Measurements from ENCODE around the gene MAPK8IP3.

Gene MAPK8IP3

DNA sequence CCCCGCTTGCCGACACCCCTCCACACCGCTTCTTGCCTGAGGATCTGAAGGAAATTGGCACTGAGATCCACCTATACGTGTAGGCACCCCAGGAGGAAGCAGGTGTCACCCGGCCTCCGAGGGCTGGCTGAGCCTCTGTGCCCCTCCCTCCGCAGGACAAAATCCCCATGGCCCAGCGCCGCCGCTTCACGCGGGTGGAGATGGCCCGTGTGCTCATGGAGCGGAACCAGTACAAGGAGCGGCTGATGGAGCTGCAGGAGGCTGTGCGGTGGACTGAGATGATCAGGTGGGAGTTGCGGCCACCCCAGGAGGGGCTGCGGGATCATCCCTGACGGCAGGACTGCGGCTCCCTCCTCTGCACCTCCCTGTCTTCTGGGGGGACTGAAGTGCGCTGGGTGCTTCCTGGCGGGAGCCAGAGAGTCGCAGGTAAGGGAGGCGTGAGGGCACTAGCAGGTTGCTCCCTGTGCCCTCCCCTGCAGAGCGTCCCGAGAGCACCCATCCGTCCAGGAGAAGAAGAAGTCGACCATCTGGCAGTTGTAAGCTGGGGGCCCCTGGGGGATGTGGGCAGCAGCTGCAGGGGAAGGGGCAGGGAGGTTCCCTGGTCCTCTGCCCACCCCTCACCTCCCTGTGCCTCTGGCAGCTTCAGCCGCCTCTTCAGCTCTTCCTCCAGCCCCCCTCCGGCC lies 56.3 kb downstream of the MAPK8IP3 start:
- ChIA-PET CTCF (interaction anchor here (1.3 kb wide), 1 partner anchor 56 kb away, joined by 3 read pairs; the partner anchor contains the start of gene MAPK8IP3), POLR2A (no interaction called here)
- no peak overlapping the region for H3K27ac ChIP-seq (ENCODE audit: insufficient read depth in 1 of 2, low read depth in 1 of 2, low read length in 2 of 2, poor library complexity in 1 of 2, severe bottlenecking in 2 of 2)
- no peaks in the 10 kb centered on the region for H3K4me1 ChIP-seq (ENCODE audit: control extremely low read depth in 1 of 4, control insufficient read depth in 4 of 4, insufficient read depth in 4 of 4, low read length in 3 of 4)
- no peak for DNase-seq
- H3K27me3 ChIP-seq (replicated peaks in 2 of 5; ENCODE audit: control insufficient read depth in 4 of 5, insufficient read depth in 5 of 5, low read length in 4 of 5): no peaks in the 10 kb centered on the region
- peaks cover 5 to 92% (median 62%) of the 10 kb centered on the region in 4 experiments for H3K36me3 ChIP-seq (ENCODE audit: control insufficient read depth in 4 of 4, insufficient read depth in 4 of 4, low read length in 3 of 4)
- no peak overlapping the region for H3K4me3 ChIP-seq (ENCODE audit: control insufficient read depth in 1 of 7, extremely low read depth in 1 of 7, insufficient read depth in 4 of 7, low read depth in 2 of 7, low read length in 6 of 7)
- WGBS (ENCODE audit: insufficient coverage): 93% methylated on average over 25 of the region's 30 CpGs
- no peaks in the 10 kb centered on the region for H3K9me3 ChIP-seq (ENCODE audit: control extremely low read depth in 1 of 5, control insufficient read depth in 4 of 5, insufficient read depth in 2 of 5, low read depth in 1 of 5, low read length in 4 of 5)

DNA sequence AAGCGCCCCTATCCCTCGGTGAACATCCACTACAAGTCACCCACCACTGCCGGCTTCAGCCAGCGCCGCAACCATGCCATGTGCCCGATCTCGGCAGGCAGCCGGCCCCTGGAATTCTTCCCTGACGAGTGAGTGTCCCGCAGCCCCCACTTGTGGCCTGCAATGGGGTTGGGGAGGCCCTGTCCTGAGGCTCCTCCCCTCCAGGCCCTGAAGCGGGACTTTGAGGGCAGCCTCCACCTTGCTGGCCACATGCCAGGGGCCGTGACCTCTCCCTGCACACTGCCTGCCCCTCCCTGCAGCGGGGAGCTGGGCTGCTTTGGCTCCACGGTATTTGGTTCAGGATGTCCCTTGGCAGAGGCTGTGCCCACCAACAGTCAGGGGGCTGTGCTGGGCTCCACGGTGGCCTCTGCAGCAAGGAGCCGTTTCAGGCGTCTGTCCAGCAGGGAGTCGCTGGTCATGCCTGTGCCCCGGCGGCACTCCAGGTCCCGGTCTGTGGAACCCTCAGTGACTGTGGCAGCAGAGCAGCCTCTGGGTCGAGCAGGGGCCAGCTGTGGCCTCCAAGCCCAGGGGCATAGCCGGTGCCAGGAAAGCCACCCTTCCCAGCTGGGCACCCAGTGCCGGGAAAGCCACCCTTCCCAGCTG lies 57.0 kb downstream of the MAPK8IP3 start:
- H3K27ac ChIP-seq (ENCODE audit: insufficient read depth in 1 of 2, low read depth in 1 of 2, low read length in 2 of 2, poor library complexity in 1 of 2, severe bottlenecking in 2 of 2): no peak overlapping the region
- peaks cover 7 to 92% (median 64%) of the 10 kb centered on the region in 4 experiments for H3K36me3 ChIP-seq (ENCODE audit: control insufficient read depth in 4 of 4, insufficient read depth in 4 of 4, low read length in 3 of 4)
- H3K9me3 ChIP-seq (ENCODE audit: control extremely low read depth in 1 of 5, control insufficient read depth in 4 of 5, insufficient read depth in 2 of 5, low read depth in 1 of 5, low read length in 4 of 5): no peaks in the 10 kb centered on the region
- no peaks in the 10 kb centered on the region for H3K4me1 ChIP-seq (ENCODE audit: control extremely low read depth in 1 of 4, control insufficient read depth in 4 of 4, insufficient read depth in 4 of 4, low read length in 3 of 4)
- DNase-seq: no peak
- 98% methylated on average over 19 of the region's 24 CpGs for WGBS (ENCODE audit: insufficient coverage)
- POLR2A ChIA-PET: no interaction called here
- CTCF ChIA-PET: interaction anchor here (1.3 kb wide), 1 partner anchor 57 kb away, joined by 3 read pairs; the partner anchor contains the start of gene MAPK8IP3
- H3K4me3 ChIP-seq (ENCODE audit: control insufficient read depth in 1 of 7, extremely low read depth in 1 of 7, insufficient read depth in 4 of 7, low read depth in 2 of 7, low read length in 6 of 7): no peak overlapping the region
- no peaks in the 10 kb centered on the region for H3K27me3 ChIP-seq (replicated peaks in 2 of 5; ENCODE audit: control insufficient read depth in 4 of 5, insufficient read depth in 5 of 5, low read length in 4 of 5)

DNA sequence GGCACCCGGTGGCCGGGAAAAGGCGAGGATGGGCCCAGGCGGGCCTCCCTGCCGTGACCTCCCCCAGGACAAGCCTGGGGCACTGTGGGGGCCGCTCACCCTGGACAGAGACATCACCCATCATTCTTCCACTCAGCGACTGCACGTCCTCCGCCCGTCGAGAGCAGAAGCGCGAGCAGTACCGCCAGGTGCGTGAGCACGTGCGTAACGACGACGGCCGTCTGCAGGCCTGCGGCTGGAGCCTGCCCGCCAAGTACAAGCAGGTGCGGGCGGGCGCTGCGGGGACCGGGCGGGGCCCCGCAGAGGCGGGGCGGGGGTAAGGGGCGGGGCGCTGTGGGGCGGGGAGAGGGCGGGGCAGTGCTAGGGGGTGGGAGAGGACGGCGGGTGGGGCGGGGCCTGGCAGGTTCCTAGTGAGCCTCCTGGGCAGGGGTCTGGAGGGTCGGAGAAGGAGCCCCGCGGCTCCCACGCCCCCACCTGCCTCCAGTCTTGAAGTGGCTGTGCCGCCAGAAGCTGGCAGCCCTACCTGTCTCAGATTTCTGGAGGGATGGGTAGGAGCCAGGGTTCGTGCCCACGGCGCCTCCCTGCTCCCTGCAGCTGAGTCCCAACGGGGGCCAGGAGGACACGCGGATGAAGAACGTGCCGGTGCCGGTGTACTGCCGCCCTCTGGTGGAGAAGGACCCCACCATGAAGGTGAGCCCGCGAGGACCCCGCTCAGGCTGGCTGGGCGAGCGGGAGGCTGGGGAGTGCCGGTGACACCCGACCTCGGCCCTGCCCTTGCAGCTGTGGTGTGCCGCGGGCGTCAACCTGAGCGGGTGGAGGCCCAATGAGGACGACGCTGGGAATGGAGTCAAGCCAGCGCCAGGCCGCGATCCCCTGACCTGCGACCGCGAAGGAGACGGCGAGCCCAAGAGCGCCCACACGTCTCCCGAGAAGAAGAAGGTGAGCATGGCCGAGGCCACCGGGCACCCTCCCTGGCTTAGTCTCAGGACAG lies 57.8 kb downstream of the MAPK8IP3 start:
- no peak overlapping the region for H3K4me3 ChIP-seq (ENCODE audit: control insufficient read depth in 1 of 7, extremely low read depth in 1 of 7, insufficient read depth in 4 of 7, low read depth in 2 of 7, low read length in 6 of 7)
- 96% methylated on average over 54 of the region's 81 CpGs for WGBS (ENCODE audit: insufficient coverage)
- CTCF ChIA-PET: interaction anchor here (0.8 to 1.4 kb wide), 4 partner anchors 12 to 179 kb away, joined by 3 to 4 read pairs (median 3); partner anchors contain the start of genes MAPK8IP3 and MSRB1
- POLR2A ChIA-PET: no interaction called here
- no peaks in the 10 kb centered on the region for H3K9me3 ChIP-seq (ENCODE audit: control extremely low read depth in 1 of 5, control insufficient read depth in 4 of 5, insufficient read depth in 2 of 5, low read depth in 1 of 5, low read length in 4 of 5)
- peaks cover 7 to 93% (median 65%) of the 10 kb centered on the region in 4 experiments for H3K36me3 ChIP-seq (ENCODE audit: control insufficient read depth in 4 of 4, insufficient read depth in 4 of 4, low read length in 3 of 4)
- H3K27me3 ChIP-seq (replicated peaks in 2 of 5; ENCODE audit: control insufficient read depth in 4 of 5, insufficient read depth in 5 of 5, low read length in 4 of 5): no peaks in the 10 kb centered on the region
- peak; percentile 11 to 24 (median 22) for DNase-seq
- H3K27ac ChIP-seq (ENCODE audit: insufficient read depth in 1 of 2, low read depth in 1 of 2, low read length in 2 of 2, poor library complexity in 1 of 2, severe bottlenecking in 2 of 2): no peak overlapping the region
- H3K4me1 ChIP-seq (ENCODE audit: control extremely low read depth in 1 of 4, control insufficient read depth in 4 of 4, insufficient read depth in 4 of 4, low read length in 3 of 4): no peaks in the 10 kb centered on the region

DNA sequence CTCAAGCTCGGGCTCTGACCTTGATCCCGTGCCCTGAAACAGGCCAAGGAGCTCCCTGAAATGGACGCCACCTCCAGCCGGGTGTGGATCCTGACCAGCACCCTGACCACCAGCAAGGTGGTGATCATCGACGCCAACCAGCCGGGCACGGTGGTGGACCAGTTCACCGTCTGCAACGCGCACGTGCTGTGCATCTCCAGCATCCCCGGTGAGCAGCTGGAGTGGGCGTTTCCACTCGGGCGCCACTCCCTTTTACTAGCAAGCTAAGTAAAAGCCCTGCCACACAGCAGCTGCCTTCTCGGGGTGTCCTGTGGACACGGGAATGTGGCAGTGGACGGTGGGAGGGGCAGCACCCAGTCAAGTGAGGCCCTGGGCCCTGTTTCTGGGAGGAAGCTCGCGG lies 59.0 kb downstream of the MAPK8IP3 start:
- H3K4me3 ChIP-seq (ENCODE audit: control insufficient read depth in 1 of 7, extremely low read depth in 1 of 7, insufficient read depth in 4 of 7, low read depth in 2 of 7, low read length in 6 of 7): no peak overlapping the region
- no peaks in the 10 kb centered on the region for H3K27me3 ChIP-seq (replicated peaks in 2 of 5; ENCODE audit: control insufficient read depth in 4 of 5, insufficient read depth in 5 of 5, low read length in 4 of 5)
- POLR2A ChIA-PET: no interaction called here
- 99% methylated on average over 18 of the region's 21 CpGs for WGBS (ENCODE audit: insufficient coverage)
- CTCF ChIA-PET: interaction anchor here (0.8 to 1.4 kb wide), 4 partner anchors 11 to 178 kb away, joined by 3 to 4 read pairs (median 3); partner anchors contain the start of gene MSRB1
- peaks cover 7 to 91% (median 62%) of the 10 kb centered on the region in 4 experiments for H3K36me3 ChIP-seq (ENCODE audit: control insufficient read depth in 4 of 4, insufficient read depth in 4 of 4, low read length in 3 of 4)
- no peak overlapping the region for H3K27ac ChIP-seq (ENCODE audit: insufficient read depth in 1 of 2, low read depth in 1 of 2, low read length in 2 of 2, poor library complexity in 1 of 2, severe bottlenecking in 2 of 2)
- H3K9me3 ChIP-seq (ENCODE audit: control extremely low read depth in 1 of 5, control insufficient read depth in 4 of 5, insufficient read depth in 2 of 5, low read depth in 1 of 5, low read length in 4 of 5): no peaks in the 10 kb centered on the region
- DNase-seq: no peak
- H3K4me1 ChIP-seq (ENCODE audit: control extremely low read depth in 1 of 4, control insufficient read depth in 4 of 4, insufficient read depth in 4 of 4, low read length in 3 of 4): peaks cover 0 to under 1% (median 0%) of the 10 kb centered on the region in 4 experiments

- Histone ChIP-seq H3K4me1 (ENCODE audit: control extremely low read depth in 1 of 4, control insufficient read depth in 4 of 4, insufficient read depth in 4 of 4, low read length in 3 of 4) (peaks cover 0 to 9% (median 7%) of the 10 kb centered on the region in 4 experiments), H3K4me3 (ENCODE audit: control insufficient read depth in 1 of 7, extremely low read depth in 1 of 7, insufficient read depth in 4 of 7, low read depth in 2 of 7, low read length in 6 of 7) (no peak overlapping the region), H3K27me3 (replicated peaks in 2 of 5; ENCODE audit: control insufficient read depth in 4 of 5, insufficient read depth in 5 of 5, low read length in 4 of 5) (no peaks in the 10 kb centered on the region), H3K27ac (ENCODE audit: insufficient read depth in 1 of 2, low read depth in 1 of 2, low read length in 2 of 2, poor library complexity in 1 of 2, severe bottlenecking in 2 of 2) (no peak overlapping the region), H3K9me3 (ENCODE audit: control extremely low read depth in 1 of 5, control insufficient read depth in 4 of 5, insufficient read depth in 2 of 5, low read depth in 1 of 5, low read length in 4 of 5) (no peaks in the 10 kb centered on the region), H3K36me3 (ENCODE audit: control insufficient read depth in 4 of 4, insufficient read depth in 4 of 4, low read length in 3 of 4) (peaks cover 7 to 91% (median 55%) of the 10 kb centered on the region in 4 experiments)
- DNase-seq: no peak
- 93% methylated on average over 20 of the region's 22 CpGs for WGBS (ENCODE audit: insufficient coverage)
- ChIA-PET POLR2A (interaction anchor here (0.6 kb wide), 1 partner anchor 12 kb away, joined by 3 read pairs; no protein-coding TSS in a partner anchor), CTCF (no interaction called here)
Observed at GRCh38 chr16:1765826-1766225, 59.8 kb downstream of the MAPK8IP3 start.

DNA sequence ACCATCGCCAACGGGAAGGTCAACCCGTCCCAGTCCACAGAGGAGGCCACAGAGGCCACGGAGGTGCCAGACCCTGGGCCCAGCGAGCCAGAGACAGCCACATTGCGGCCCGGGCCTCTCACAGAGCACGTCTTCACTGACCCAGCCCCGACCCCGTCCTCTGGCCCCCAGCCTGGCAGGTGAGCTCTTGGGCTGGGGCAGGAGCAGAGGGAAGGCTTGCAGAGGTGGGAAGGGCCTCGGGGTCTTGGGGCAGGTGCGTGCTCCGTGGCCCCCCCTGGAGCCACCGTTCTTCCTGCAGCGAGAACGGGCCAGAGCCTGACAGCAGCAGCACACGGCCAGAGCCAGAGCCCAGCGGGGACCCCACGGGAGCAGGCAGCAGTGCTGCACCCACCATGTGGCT lies 60.2 kb downstream of the MAPK8IP3 start:
- Histone ChIP-seq H3K36me3 (ENCODE audit: control insufficient read depth in 4 of 4, insufficient read depth in 4 of 4, low read length in 3 of 4) (peaks cover 7 to 88% (median 53%) of the 10 kb centered on the region in 4 experiments), H3K27me3 (replicated peaks in 2 of 5; ENCODE audit: control insufficient read depth in 4 of 5, insufficient read depth in 5 of 5, low read length in 4 of 5) (no peaks in the 10 kb centered on the region), H3K4me1 (ENCODE audit: control extremely low read depth in 1 of 4, control insufficient read depth in 4 of 4, insufficient read depth in 4 of 4, low read length in 3 of 4) (peaks cover 0 to 10% (median 8%) of the 10 kb centered on the region in 4 experiments), H3K9me3 (ENCODE audit: control extremely low read depth in 1 of 5, control insufficient read depth in 4 of 5, insufficient read depth in 2 of 5, low read depth in 1 of 5, low read length in 4 of 5) (no peaks in the 10 kb centered on the region), H3K27ac (ENCODE audit: insufficient read depth in 1 of 2, low read depth in 1 of 2, low read length in 2 of 2, poor library complexity in 1 of 2, severe bottlenecking in 2 of 2) (no peak overlapping the region), H3K4me3 (ENCODE audit: control insufficient read depth in 1 of 7, extremely low read depth in 1 of 7, insufficient read depth in 4 of 7, low read depth in 2 of 7, low read length in 6 of 7) (no peak overlapping the region)
- POLR2A ChIA-PET: interaction anchor here (0.6 kb wide), 1 partner anchor 11 kb away, joined by 3 read pairs; no protein-coding TSS in a partner anchor
- DNase-seq: no peak
- WGBS (ENCODE audit: insufficient coverage): 100% methylated on average over 18 of the region's 19 CpGs
- CTCF ChIA-PET: no interaction called here
